PC-3 (cell line): ENCODE results near the gene KCNQ5. TPM values are rescaled to one million over a fixed set of nuclear protein-coding genes. Genes with fewer than 3 reads are reported as not detected.
"Not testable (repeated sequence)": the region's sequence is repeated elsewhere in the genome, so short reads cannot be mapped to it uniquely, and the experiment has no call there.

Source experiments
- ATAC-seq: fragments of 200-7000 bp; cut with Tn5 transposase; 2 replicates; pipeline ENCODE4 v1.9.1; 2020; ENCODE audit warnings: mild to moderate bottlenecking, moderate library complexity
- BruUV-seq: library from RNA; stranded (reverse); fragments of 400-500 nt; replicated peaks from 2 replicates; lab custom pipeline; 2021; lab: Mats Ljungman, UMichigan
- CTCF ChIA-PET: fragments of 300-600 bp; sonication (Branson Sonifier 250); formaldehyde crosslinking; loops from one replicate; lab custom pipeline; 2022; ENCODE audit warnings: antibody characterized with exemption; lab: Charles Lee
- POLR2A ChIA-PET: fragments of 300-600 bp; sonication (Branson Sonifier 250); formaldehyde crosslinking; loops from one replicate; lab custom pipeline; 2022; ENCODE audit warnings: antibody characterized with exemption; ENCODE audit not compliant: unreplicated experiment; lab: Charles Lee
- DNase-seq: peaks from one replicate; pipeline ENCODE4 v3.0.0-alpha.2; 2015
- H2AFZ ChIP-seq: fragments of 300-600 bp; sonication (generic); 2 replicates; pipeline ENCODE4 v1.6.0; 2016; ENCODE audit warnings: antibody characterized with exemption, low read length
- H3F3A ChIP-seq: fragments of 300-600 bp; sonication (generic); one replicate; pipeline ENCODE4 v1.6.0; 2017; ENCODE audit warnings: antibody characterized with exemption, low read length, control low read depth, mild to moderate bottlenecking; ENCODE audit not compliant: unreplicated experiment
- H3K27ac ChIP-seq: fragments of 300-600 bp; sonication (generic); 2 replicates; pipeline ENCODE4 v1.5.1; 2016; ENCODE audit warnings: mild to moderate bottlenecking, low read length
- H3K27me3 ChIP-seq: fragments of 300-600 bp; sonication (generic); 2 replicates; pipeline ENCODE4 v1.6.1; 2016; ENCODE audit warnings: low read length, mixed read lengths
- H3K36me3 ChIP-seq: fragments of 300-600 bp; sonication (generic); 2 replicates; pipeline ENCODE4 v1.6.1; 2016; ENCODE audit warnings: low read depth, mixed run types, low read length, mixed read lengths
- H3K4me1 ChIP-seq: fragments of 300-600 bp; sonication (generic); 2 replicates; pipeline ENCODE4 v1.5.1; 2016; ENCODE audit warnings: low read length; ENCODE audit not compliant: insufficient read depth
- H3K4me2 ChIP-seq: fragments of 300-600 bp; sonication (generic); 2 replicates; pipeline ENCODE4 v1.6.0; 2016; ENCODE audit warnings: low read length
- H3K4me3 ChIP-seq: fragments of 300-600 bp; sonication (generic); 2 replicates; pipeline ENCODE4 v1.5.1; 2016; ENCODE audit warnings: mild to moderate bottlenecking, low read length, mixed read lengths
- H3K79me2 ChIP-seq: fragments of 300-600 bp; sonication (generic); 2 replicates; pipeline ENCODE4 v1.6.1; 2017; ENCODE audit warnings: low read length, mixed read lengths
- H3K9ac ChIP-seq: fragments of 300-600 bp; sonication (generic); 2 replicates; pipeline ENCODE4 v1.6.0; 2016; ENCODE audit warnings: mild to moderate bottlenecking, low read length
- H3K9me2 ChIP-seq: fragments of 300-600 bp; sonication (generic); replicated peaks from 2 replicates; pipeline ENCODE4 v1.6.1; 2016; ENCODE audit warnings: mixed run types, low read length, mixed read lengths
- H3K9me3 ChIP-seq: fragments of 300-600 bp; sonication (generic); 2 replicates; pipeline ENCODE4 v1.6.1; 2016; ENCODE audit warnings: low read length, mixed read lengths
- H4K20me1 ChIP-seq: fragments of 300-600 bp; sonication (generic); 2 replicates; pipeline ENCODE4 v1.6.1; 2016; ENCODE audit warnings: low read length, mixed read lengths
- CTCF ChIP-seq: fragments of 300-600 bp; sonication (generic); conservative IDR thresholded peaks from 2 replicates; pipeline ENCODE4 v1.5.1; 2017; ENCODE audit warnings: antibody characterized with exemption, low read depth, mild to moderate bottlenecking, low read length
- EZH2 ChIP-seq: fragments of 300-600 bp; sonication (generic); IDR thresholded peaks from one replicate; pipeline ENCODE4 v1.6.1; 2017; ENCODE audit warnings: antibody characterized with exemption, mild to moderate bottlenecking, low read length; ENCODE audit not compliant: unreplicated experiment
- EZH2phosphoT487 ChIP-seq: fragments of 300-600 bp; sonication (generic); IDR thresholded peaks from 2 replicates; pipeline ENCODE4 v1.6.1; 2018; ENCODE audit warnings: mild to moderate bottlenecking, antibody characterized with exemption, low read length, borderline replicate concordance
- intact Hi-C: fragments of 100-400 bp; cut with micrococcal nuclease; formaldehyde crosslinking; loops from 2 replicates; pipeline ENCODE4 v1.9.0; 2023
- total RNA-seq: library from RNA; depleted of rRNA; stranded (reverse); fragments of >200 nt; gene quantifications from 2 replicates; pipeline ENCODE4 v1.2.3, GENCODE V29; 2014

Gene KCNQ5
- total RNA-seq, 1 experiment from 2014 or later = not detected

- POLR2A ChIA-PET = no interaction called here
- no peaks in the 10 kb centered on the region for H3K9me3 ChIP-seq
Observed at GRCh38 chr6:72975352-72975752, 353.5 kb downstream of the KCNQ5 start.

GRCh38 chr6:72976484-72976883, 354.6 kb downstream of the KCNQ5 start:
- Histone ChIP-seq H3K4me1 (peaks cover 32% of the 10 kb centered on the region), H3K4me2 (no peak overlapping the region), H3K4me3 (no peak overlapping the region), H4K20me1 (no peaks in the 10 kb centered on the region), H3K79me2 (no peaks in the 10 kb centered on the region), H3K27me3 (no peaks in the 10 kb centered on the region), H3F3A (no peaks in the 10 kb centered on the region), H3K9me3 (no peaks in the 10 kb centered on the region), H2AFZ (no peak overlapping the region), H3K27ac (no peak overlapping the region), H3K36me3 (no peaks in the 10 kb centered on the region), H3K9me2 (no peaks in the 10 kb centered on the region), H3K9ac (no peak overlapping the region)
- intact Hi-C loops = loop anchor here (1.0 to 5.0 kb wide), 5 partner anchors 9 to 329 kb away; no protein-coding TSS in a partner anchor
- TF ChIP-seq EZH2 (no peak), EZH2phosphoT487 (no peak), CTCF (no peak)
- CTCF ChIA-PET = no interaction called here
- no peak for DNase-seq
- no peak for ATAC-seq
- POLR2A ChIA-PET = interaction anchor here (0.7 kb wide), 1 partner anchor 48 kb away, joined by 6 read pairs; no protein-coding TSS in a partner anchor
- no TSS peak for BruUV-seq

More at GRCh38 chr6:72975352-72975752, 353.5 kb downstream of the KCNQ5 start:
- Histone ChIP-seq H3K9me2 (no peaks in the 10 kb centered on the region), H3K36me3 (no peaks in the 10 kb centered on the region), H3K9ac (no peak overlapping the region), H3K79me2 (no peaks in the 10 kb centered on the region), H3K27ac (no peak overlapping the region), H2AFZ (no peak overlapping the region), H3K4me1 (peaks cover 32% of the 10 kb centered on the region), H3K4me3 (no peak overlapping the region), H3K27me3 (no peaks in the 10 kb centered on the region), H3K4me2 (no peak overlapping the region), H3F3A (no peaks in the 10 kb centered on the region), H4K20me1 (no peaks in the 10 kb centered on the region)
- TF ChIP-seq EZH2 (no peak), EZH2phosphoT487 (no peak), CTCF (no peak)
- intact Hi-C loops = loop anchor here (5.0 kb wide), 3 partner anchors 97 to 328 kb away; no protein-coding TSS in a partner anchor
- CTCF ChIA-PET = interaction anchor here (0.5 kb wide), 1 partner anchor 475 kb away, joined by 7 read pairs; no protein-coding TSS in a partner anchor
- no TSS peak for BruUV-seq
- peak; percentile 25 for DNase-seq
- peak; percentile 61 for ATAC-seq

- ATAC-seq (peak; percentile 78), DNase-seq (peak; percentile 55)
- H4K20me1 ChIP-seq = no peaks in the 10 kb centered on the region
- TF ChIP-seq CTCF (no peak), EZH2 (no peak), EZH2phosphoT487 (no peak)
- H3K9ac ChIP-seq = no peak overlapping the region
- H3K36me3 ChIP-seq = no peaks in the 10 kb centered on the region
- H3F3A ChIP-seq = no peaks in the 10 kb centered on the region
- no TSS peak for BruUV-seq
- no peak overlapping the region for H2AFZ ChIP-seq
- no peak overlapping the region for H3K4me3 ChIP-seq
- intact Hi-C loops = loop anchor here (2.0 to 5.0 kb wide), 4 partner anchors 48 to 330 kb away; no protein-coding TSS in a partner anchor
- peaks cover 32% of the 10 kb centered on the region for H3K4me1 ChIP-seq
- H3K27ac ChIP-seq = no peak overlapping the region
- 0 out of 2 replicates have a peak overlapping the region, but pooled peaks have one; percentile 18 for H3K4me2 ChIP-seq
- no peaks in the 10 kb centered on the region for H3K27me3 ChIP-seq
- no peaks in the 10 kb centered on the region for H3K79me2 ChIP-seq
- ChIA-PET CTCF (no interaction called here), POLR2A (no interaction called here)
- H3K9me2 ChIP-seq = no peaks in the 10 kb centered on the region
- no peaks in the 10 kb centered on the region for H3K9me3 ChIP-seq
Observed at GRCh38 chr6:72977114-72977513, 355.2 kb downstream of the KCNQ5 start.

GRCh38 chr6:72978808-72979207, 356.9 kb downstream of the KCNQ5 start:
- H3K79me2 ChIP-seq, H3K4me2 ChIP-seq, H3K36me3 ChIP-seq, POLR2A ChIA-PET, H3K9me2 ChIP-seq, H3K4me3 ChIP-seq, H3K27ac ChIP-seq, BruUV-seq, H2AFZ ChIP-seq, DNase-seq, H3F3A ChIP-seq, H3K9me3 ChIP-seq, H3K27me3 ChIP-seq, H4K20me1 ChIP-seq, H3K9ac ChIP-seq, ATAC-seq, CTCF ChIA-PET: not testable (repeated sequence)
- H3K4me1 ChIP-seq = peaks cover 32% of the 10 kb centered on the region
- intact Hi-C loops = loop anchor here (5.0 kb wide), 3 partner anchors 93 to 332 kb away; no protein-coding TSS in a partner anchor
